Osteoblast (primary cell): ENCODE measurements around the gene CFAP126. TPM values are rescaled to one million over a fixed set of nuclear protein-coding genes. Genes with fewer than 3 reads are reported as not detected.

Experiments
- DNase-seq: peaks from one replicate; pipeline ENCODE4 v3.0.0; 2011; ENCODE audit warnings: low spot score, mixed read lengths; ENCODE audit not compliant: insufficient read length; ENCODE audit errors: missing footprints
- H2AFZ ChIP-seq: 2 replicates; pipeline ENCODE4 v1.6.0; 2011; ENCODE audit warnings: mild to moderate bottlenecking, low read length
- H3K27ac ChIP-seq: 2 replicates; pipeline ENCODE4 v1.5.1; 2011; ENCODE audit warnings: mild to moderate bottlenecking, low read depth, low read length, moderate library complexity
- H3K27me3 ChIP-seq: 2 replicates; pipeline ENCODE4 v1.6.0; 2012; ENCODE audit warnings: mild to moderate bottlenecking, control low read depth, inconsistent platforms, low read length, moderate library complexity; ENCODE audit not compliant: insufficient read depth
- H3K36me3 ChIP-seq: 2 replicates; pipeline ENCODE4 v1.5.1; 2011; ENCODE audit warnings: mild to moderate bottlenecking, low read length, control low read depth, moderate library complexity; ENCODE audit not compliant: insufficient read depth
- H3K4me1 ChIP-seq: 2 replicates; pipeline ENCODE4 v1.5.1; 2011; ENCODE audit warnings: mild to moderate bottlenecking, low read length, control low read depth, moderate library complexity; ENCODE audit not compliant: insufficient read depth
- H3K4me2 ChIP-seq: 2 replicates; pipeline ENCODE4 v1.6.0; 2011; ENCODE audit warnings: mild to moderate bottlenecking, low read length; ENCODE audit not compliant: insufficient read depth
- H3K4me3 ChIP-seq: fragments of 200-600 bp; sonication (generic); 3 replicates; pipeline ENCODE4 v1.5.1; 2012; ENCODE audit warnings: mild to moderate bottlenecking, low read length, inconsistent platforms; ENCODE audit not compliant: insufficient read depth
- H3K79me2 ChIP-seq: 2 replicates; pipeline ENCODE4 v1.6.0; 2012; ENCODE audit warnings: mild to moderate bottlenecking, low read length, control low read depth, inconsistent platforms; ENCODE audit not compliant: insufficient read depth
- H3K9me3 ChIP-seq: 2 replicates; pipeline ENCODE4 v1.5.1; 2011; ENCODE audit warnings: low read depth, low read length, control low read depth
- H4K20me1 ChIP-seq: 2 replicates; pipeline ENCODE4 v1.6.0; 2012; ENCODE audit warnings: mild to moderate bottlenecking, low read length, control low read depth; ENCODE audit not compliant: insufficient read depth
- CTCF ChIP-seq: IDR thresholded peaks from 2 replicates; pipeline ENCODE4 v1.5.1; 2011; ENCODE audit warnings: mild to moderate bottlenecking, low read depth, low read length, moderate library complexity; ENCODE audit errors: extremely low read depth
- total RNA-seq: library from RNA; depleted of rRNA; stranded (reverse); fragments of >200 nt; gene quantifications from 2 replicates; pipeline ENCODE4 v1.2.3, GENCODE V29; 2012

Gene CFAP126
- total RNA-seq, 1 donor: not detected

GRCh38 chr1:161350671-161351070 is 17.0 kb downstream of the CFAP126 start:
- no peak overlapping the region for H3K4me2 ChIP-seq
- no peak overlapping the region for H3K27ac ChIP-seq
- peaks cover 6% of the 10 kb centered on the region for H3K79me2 ChIP-seq
- no peak for DNase-seq
- H3K36me3 ChIP-seq: peaks cover 10% of the 10 kb centered on the region
- H4K20me1 ChIP-seq: no peaks in the 10 kb centered on the region
- no peaks in the 10 kb centered on the region for H3K27me3 ChIP-seq
- no peaks in the 10 kb centered on the region for H3K9me3 ChIP-seq
- no peaks in the 10 kb centered on the region for H3K4me1 ChIP-seq
- H3K4me3 ChIP-seq: no peak overlapping the region
- no peak overlapping the region for H2AFZ ChIP-seq
- no peak for TF ChIP-seq CTCF

GRCh38 chr1:161342821-161343220 is 24.9 kb downstream of the CFAP126 start:
- Histone ChIP-seq H3K4me1 (no peaks in the 10 kb centered on the region), H4K20me1 (no peaks in the 10 kb centered on the region), H3K4me2 (no peak overlapping the region), H2AFZ (no peak overlapping the region), H3K36me3 (peaks cover 42% of the 10 kb centered on the region), H3K9me3 (no peaks in the 10 kb centered on the region), H3K79me2 (no peaks in the 10 kb centered on the region), H3K27ac (no peak overlapping the region), H3K4me3 (no peak overlapping the region), H3K27me3 (no peaks in the 10 kb centered on the region)
- DNase-seq: no peak
- no peak for TF ChIP-seq CTCF

- peaks cover 42% of the 10 kb centered on the region for H3K36me3 ChIP-seq
- no peak overlapping the region for H2AFZ ChIP-seq
- H3K4me2 ChIP-seq: no peak overlapping the region
- H3K9me3 ChIP-seq: no peaks in the 10 kb centered on the region
- H3K4me1 ChIP-seq: no peaks in the 10 kb centered on the region
- H3K79me2 ChIP-seq: peaks cover 1% of the 10 kb centered on the region
- no peaks in the 10 kb centered on the region for H3K27me3 ChIP-seq
- H4K20me1 ChIP-seq: no peaks in the 10 kb centered on the region
- DNase-seq: no peak
- TF ChIP-seq CTCF: no peak
- H3K4me3 ChIP-seq: no peak overlapping the region
- no peak overlapping the region for H3K27ac ChIP-seq
Observed at GRCh38 chr1:161342177-161342576, 25.5 kb downstream of the CFAP126 start.

GRCh38 chr1:161335796-161336195 is 31.9 kb downstream of the CFAP126 start:
- Histone ChIP-seq H3K36me3 (peaks cover 48% of the 10 kb centered on the region), H2AFZ (no peak overlapping the region), H3K9me3 (no peaks in the 10 kb centered on the region), H3K79me2 (peaks cover 3% of the 10 kb centered on the region), H3K27me3 (no peaks in the 10 kb centered on the region), H4K20me1 (no peaks in the 10 kb centered on the region), H3K4me1 (peaks cover 6% of the 10 kb centered on the region), H3K4me2 (no peak overlapping the region), H3K27ac (no peak overlapping the region), H3K4me3 (no peak overlapping the region)
- no peak for TF ChIP-seq CTCF
- no peak for DNase-seq
